Activated T-cell treated with anti-CD3 and anti-CD28 coated beads, Interleukin-2, amount 50 U/mL, for 72 hours (primary cell): ENCODE results near the gene JAK2. TPM values are rescaled to one million over a fixed set of nuclear protein-coding genes. Genes with fewer than 3 reads are reported as not detected.
"Not testable (repeated sequence)": the region's sequence is repeated elsewhere in the genome, so short reads cannot be mapped to it uniquely, and the experiment has no call there.

Experiments
- ATAC-seq, 2 donors: fragments of 150-1000 bp; cut with Tn5 transposase; replicated peaks in 1 of 2; 2 replicates each; pipeline ENCODE4 v1.10.0; 2021; ENCODE audit warnings: moderate library complexity in 2 of 2, mild to moderate bottlenecking in 1 of 2
- DNase-seq, 2 donors: peaks; one replicate each; pipeline ENCODE4 v3.0.0; 2021 to 2022; ENCODE audit warnings: mixed read lengths in 1 of 2
- H3K27ac Mint-ChIP-seq: one replicate; pipeline ENCODE4 v1.8.0; 2022; ENCODE audit warnings: mild to moderate bottlenecking, moderate library complexity, mixed read lengths
- H3K27me3 Mint-ChIP-seq: one replicate; pipeline ENCODE4 v1.8.0; 2022; ENCODE audit warnings: low read depth, mixed read lengths
- H3K36me3 Mint-ChIP-seq, 2 donors: one replicate each; pipeline ENCODE4 v1.8.0; 2022; ENCODE audit warnings: mixed read lengths in 2 of 2, mild to moderate bottlenecking in 1 of 2; ENCODE audit not compliant: insufficient read depth in 2 of 2
- H3K4me1 Mint-ChIP-seq: one replicate; pipeline ENCODE4 v1.8.0; 2022; ENCODE audit warnings: low read depth, mixed read lengths
- H3K4me3 Mint-ChIP-seq, 2 donors: one replicate each; pipeline ENCODE4 v1.8.0; 2022; ENCODE audit warnings: mild to moderate bottlenecking in 2 of 2, mixed read lengths in 2 of 2, moderate library complexity in 2 of 2
- H3K9me3 Mint-ChIP-seq, 2 donors: one replicate each; pipeline ENCODE4 v1.8.0; 2022; ENCODE audit warnings: mixed read lengths in 2 of 2
- total RNA-seq, 2 donors: library from RNA; stranded (reverse); gene quantifications; one replicate each; pipeline ENCODE4 v1.2.3, GENCODE V29; 2022

Gene JAK2
- total RNA-seq, 2 donors from 2014 or later: 30.3 to 31.9 TPM

DNA sequence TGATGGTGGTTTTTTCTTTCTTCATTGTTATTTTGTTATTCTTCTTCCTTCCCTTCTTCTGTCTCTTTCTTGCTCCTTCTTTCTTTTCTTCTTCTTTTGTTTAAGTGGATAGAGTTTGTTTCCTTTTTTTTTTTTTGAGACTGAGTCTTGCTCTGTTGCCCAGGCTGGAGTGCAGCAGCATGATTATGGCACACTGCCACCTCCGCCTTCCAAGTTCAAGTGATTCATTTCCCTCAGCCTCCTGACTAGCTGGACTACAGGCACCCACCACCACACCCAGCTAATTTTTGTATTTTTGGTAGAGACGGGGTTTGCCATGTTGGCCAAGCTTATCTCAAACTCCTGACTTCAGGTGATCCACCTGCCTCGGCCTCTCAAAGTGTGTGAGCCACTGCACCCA, 40.3 kb downstream of the JAK2 start:
- H3K4me1 Mint-ChIP-seq: peaks cover 6% of the 10 kb centered on the region
- H3K36me3 Mint-ChIP-seq: peaks cover 20 to 48% of the 10 kb centered on the region in 2 donors
- ATAC-seq: no peak
- no peak overlapping the region for H3K4me3 Mint-ChIP-seq
- no peaks in the 10 kb centered on the region for H3K27me3 Mint-ChIP-seq
- no peak for DNase-seq
- H3K27ac Mint-ChIP-seq: peak overlapping the region; percentile 32
- peaks cover 0 to 4% of the 10 kb centered on the region in 2 donors for H3K9me3 Mint-ChIP-seq

DNA sequence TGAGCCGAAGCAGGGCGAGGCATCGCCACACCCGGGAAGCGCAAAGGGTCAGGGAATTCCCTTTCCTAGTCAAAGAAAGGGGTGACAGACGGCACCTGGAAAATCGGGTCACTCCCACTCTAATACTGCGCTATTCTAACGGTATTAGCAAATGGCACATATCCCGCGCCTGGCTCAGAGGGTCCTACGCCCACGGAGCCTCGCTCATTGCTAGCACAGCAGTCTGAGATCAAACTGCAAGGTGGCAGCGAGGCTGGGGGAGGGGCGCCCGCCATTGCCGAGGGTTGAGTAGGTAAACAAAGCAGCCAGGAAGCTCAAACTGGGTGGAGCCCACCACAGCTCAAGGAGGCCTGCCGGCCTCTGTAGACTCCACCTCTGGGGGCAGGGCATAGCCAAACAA, 46.9 kb downstream of the JAK2 start:
- peaks cover 20 to 50% of the 10 kb centered on the region in 2 donors for H3K36me3 Mint-ChIP-seq
- H3K4me1 Mint-ChIP-seq, ATAC-seq, DNase-seq, H3K27me3 Mint-ChIP-seq, H3K4me3 Mint-ChIP-seq, H3K27ac Mint-ChIP-seq: not testable (repeated sequence)
- H3K9me3 Mint-ChIP-seq: peaks cover 11 to 12% of the 10 kb centered on the region in 2 donors

DNA sequence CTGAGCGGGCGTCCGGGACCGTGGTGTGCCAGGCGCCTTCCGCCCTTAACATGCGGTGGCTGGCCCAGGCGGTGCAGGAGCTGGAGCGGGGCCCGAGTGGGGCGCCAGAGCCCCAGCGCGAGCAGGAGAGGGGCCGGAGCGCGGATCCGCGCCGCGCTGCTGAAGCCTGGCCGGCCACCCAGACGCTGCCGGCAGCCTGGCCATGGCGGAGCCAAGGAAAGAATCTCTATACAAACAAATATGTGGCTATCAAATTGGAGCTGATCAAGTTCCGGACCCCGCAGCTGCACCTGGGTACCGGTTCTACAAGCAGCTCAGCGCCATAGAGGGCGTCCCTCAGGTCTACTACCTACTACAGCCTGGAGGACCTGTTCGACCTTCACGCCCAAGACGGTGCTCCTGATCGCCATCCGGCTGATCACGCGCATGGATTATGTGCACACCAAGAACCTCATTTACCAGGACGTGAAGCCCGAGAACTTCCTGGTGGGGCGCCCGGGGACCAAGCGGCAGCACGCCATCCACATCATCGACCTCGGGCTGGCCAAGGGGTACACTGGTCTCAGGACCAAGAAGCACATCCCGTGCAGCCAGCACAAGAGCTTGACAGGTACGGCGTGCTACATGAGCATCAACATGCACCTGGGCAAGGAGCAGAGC, 55.8 kb downstream of the JAK2 start:
- no peak overlapping the region for H3K27ac Mint-ChIP-seq
- H3K36me3 Mint-ChIP-seq: peaks cover 7 to 28% of the 10 kb centered on the region in 2 donors
- ATAC-seq (no peak), DNase-seq (no peak)
- H3K4me1 Mint-ChIP-seq: no peaks in the 10 kb centered on the region
- no peak overlapping the region for H3K4me3 Mint-ChIP-seq
- no peaks in the 10 kb centered on the region for H3K9me3 Mint-ChIP-seq
- H3K27me3 Mint-ChIP-seq: no peaks in the 10 kb centered on the region

DNA sequence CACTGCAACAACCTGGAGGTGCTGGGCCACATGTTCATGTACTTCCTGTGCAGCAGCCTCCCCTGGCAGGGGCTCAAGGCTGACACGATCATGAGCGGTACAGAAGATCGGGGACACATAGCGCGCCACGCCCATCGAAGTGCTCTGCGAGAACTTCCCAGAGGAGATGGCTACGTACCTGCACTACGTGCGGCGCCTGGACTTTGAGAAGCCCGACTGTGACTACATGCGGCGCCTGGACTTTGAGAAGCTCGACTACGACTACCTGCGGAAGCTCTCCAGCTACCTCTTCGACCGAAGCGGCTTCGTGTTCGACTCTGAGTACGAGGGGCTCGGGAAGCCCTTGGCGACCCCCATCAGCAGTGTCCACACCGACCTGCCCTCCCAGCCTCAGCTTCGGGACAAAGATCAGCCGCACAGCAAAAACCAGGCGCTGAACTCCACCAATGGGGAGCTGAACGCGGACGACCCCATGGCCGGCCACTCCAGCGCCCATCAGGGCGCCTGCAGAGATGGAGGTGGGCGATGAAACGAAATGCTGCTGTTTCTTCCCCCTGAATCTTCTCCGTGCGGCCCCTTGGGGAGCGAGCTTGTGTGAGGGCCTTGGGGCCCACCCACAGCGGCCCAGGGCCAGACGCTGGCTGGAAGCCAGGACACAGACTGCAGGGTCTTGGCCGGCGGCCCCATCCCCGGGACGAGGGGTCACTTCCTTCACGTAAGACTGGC, 56.5 kb downstream of the JAK2 start:
- no peak overlapping the region for H3K4me3 Mint-ChIP-seq
- ATAC-seq: no peak
- H3K27me3 Mint-ChIP-seq: no peaks in the 10 kb centered on the region
- no peak overlapping the region for H3K27ac Mint-ChIP-seq
- DNase-seq: no peak
- H3K9me3 Mint-ChIP-seq: no peaks in the 10 kb centered on the region
- H3K4me1 Mint-ChIP-seq: no peaks in the 10 kb centered on the region
- peaks cover 7 to 27% of the 10 kb centered on the region in 2 donors for H3K36me3 Mint-ChIP-seq

DNA sequence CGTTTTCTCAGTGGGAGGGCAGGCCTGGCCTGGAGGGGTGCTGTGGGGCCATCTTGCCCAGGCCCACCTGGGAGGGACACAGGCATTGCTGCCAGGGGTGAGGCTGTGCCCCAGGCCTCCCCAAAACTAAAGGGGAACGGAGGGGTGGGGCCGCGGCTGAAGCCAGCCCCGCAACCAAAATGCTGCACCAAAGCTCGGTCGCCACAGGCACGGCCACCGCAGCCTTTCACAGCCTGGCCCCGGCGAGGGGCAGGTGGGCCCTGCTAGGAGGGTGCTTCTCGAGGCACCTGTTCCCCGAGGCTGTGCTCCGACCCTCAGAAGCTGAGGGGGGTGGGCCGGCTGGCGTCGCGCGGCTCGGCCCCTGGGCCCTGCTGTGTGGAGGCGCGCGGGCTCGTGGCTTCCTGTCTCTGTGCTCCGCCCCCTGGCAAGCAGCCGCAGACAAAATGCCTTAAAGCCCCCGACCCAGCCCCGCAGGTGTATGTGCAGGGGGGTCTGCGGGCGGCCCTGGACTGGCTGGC, 57.6 kb downstream of the JAK2 start:
- Mint-ChIP-seq H3K27ac (no peak overlapping the region), H3K27me3 (no peaks in the 10 kb centered on the region), H3K4me1 (no peaks in the 10 kb centered on the region), H3K36me3 (peaks cover 6 to 26% of the 10 kb centered on the region in 2 donors), H3K4me3 (no peak overlapping the region), H3K9me3 (no peaks in the 10 kb centered on the region)
- ATAC-seq: no peak
- no peak for DNase-seq

DNA sequence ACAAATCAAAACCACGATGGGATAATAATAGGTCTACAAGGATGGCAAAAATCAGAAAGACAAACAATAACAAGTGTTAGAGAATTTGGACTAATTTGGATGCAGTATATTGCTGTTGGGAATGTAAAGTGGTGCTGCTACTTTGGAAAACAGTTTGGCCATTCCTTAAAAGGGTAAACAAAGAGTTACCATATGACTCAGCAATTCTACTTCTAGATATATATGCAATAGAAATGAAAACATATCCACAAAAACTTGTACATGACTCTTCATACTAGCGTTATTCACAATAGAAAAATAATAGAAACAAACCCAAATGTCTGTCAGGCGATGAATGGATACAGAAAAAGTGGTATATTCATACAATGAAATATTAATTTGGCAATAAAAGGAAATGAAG, 58.3 kb downstream of the JAK2 start:
- no peaks in the 10 kb centered on the region for H3K27me3 Mint-ChIP-seq
- DNase-seq (no peak), ATAC-seq (no peak)
- H3K4me1 Mint-ChIP-seq: no peaks in the 10 kb centered on the region
- peaks cover 6 to 24% of the 10 kb centered on the region in 2 donors for H3K36me3 Mint-ChIP-seq
- no peak overlapping the region for H3K27ac Mint-ChIP-seq
- H3K9me3 Mint-ChIP-seq: no peaks in the 10 kb centered on the region
- H3K4me3 Mint-ChIP-seq: no peak overlapping the region

DNA sequence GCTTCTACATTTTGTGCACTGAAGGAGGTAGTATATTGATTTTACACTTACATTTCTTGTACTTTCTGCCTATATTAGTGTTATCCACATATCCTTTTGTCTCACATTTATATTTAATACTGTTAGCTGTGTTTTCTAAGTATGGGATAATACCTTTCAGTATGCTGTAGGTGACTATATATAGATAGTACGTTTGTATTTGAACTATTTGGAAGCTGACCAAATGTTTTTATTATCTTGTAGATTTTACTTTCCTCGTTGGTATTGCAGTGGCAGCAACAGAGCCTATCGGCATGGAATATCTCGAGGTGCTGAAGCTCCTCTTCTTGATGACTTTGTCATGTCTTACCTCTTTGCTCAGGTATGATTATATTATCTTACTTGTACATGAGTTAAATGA, 59.1 kb downstream of the JAK2 start:
- no peak for ATAC-seq
- H3K27me3 Mint-ChIP-seq: no peaks in the 10 kb centered on the region

DNA sequence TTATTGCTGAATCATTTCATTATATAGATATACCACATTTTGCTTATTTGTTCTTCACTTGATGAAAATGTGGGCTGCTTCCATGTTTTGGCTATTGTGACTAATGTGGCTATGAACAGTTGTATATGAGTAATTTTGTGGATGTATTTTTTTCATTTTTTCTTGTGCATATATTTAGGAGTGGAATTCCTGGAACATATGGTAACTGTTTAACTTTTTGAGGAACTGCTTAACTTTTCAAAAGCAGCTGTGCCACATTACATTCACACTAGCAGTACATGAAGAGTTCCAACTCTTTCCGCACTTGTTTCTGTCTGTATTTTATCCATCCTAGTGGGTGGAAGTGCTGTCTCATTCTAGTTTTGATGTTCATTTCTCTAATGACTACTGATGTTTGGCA, 67.8 kb downstream of the JAK2 start:
- Mint-ChIP-seq H3K9me3 (no peaks in the 10 kb centered on the region), H3K27ac (no peak overlapping the region), H3K27me3 (no peaks in the 10 kb centered on the region), H3K36me3 (peaks cover 6 to 28% of the 10 kb centered on the region in 2 donors), H3K4me1 (no peaks in the 10 kb centered on the region), H3K4me3 (no peak overlapping the region)
- ATAC-seq: no peak
- DNase-seq: no peak

More for the DNA sequence above, 59.1 kb downstream of the JAK2 start:
- Mint-ChIP-seq H3K27ac (no peak overlapping the region), H3K36me3 (peaks cover 6 to 24% of the 10 kb centered on the region in 2 donors), H3K4me1 (no peaks in the 10 kb centered on the region), H3K4me3 (no peak overlapping the region), H3K9me3 (no peaks in the 10 kb centered on the region)
- no peak for DNase-seq

DNA sequence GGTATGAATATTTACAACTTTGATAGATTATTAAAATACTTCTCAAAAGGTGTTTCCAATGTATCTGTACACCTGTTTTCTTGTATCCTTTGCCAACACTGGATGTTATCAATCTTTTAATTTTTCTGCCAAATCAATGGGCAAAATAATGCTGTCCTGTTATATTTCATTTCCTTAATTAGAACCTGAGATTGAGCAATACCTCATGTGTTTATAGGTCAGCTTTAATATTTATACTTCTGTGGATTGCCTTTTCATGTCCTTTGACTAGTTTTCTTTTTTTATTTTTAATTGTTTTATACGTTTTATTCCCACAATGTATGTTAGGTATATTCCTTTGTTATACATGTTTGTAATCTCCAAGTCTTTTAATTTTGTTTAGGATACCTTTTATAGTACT, 77.6 kb downstream of the JAK2 start:
- Mint-ChIP-seq H3K36me3 (peaks cover 2 to 10% of the 10 kb centered on the region in 2 donors), H3K9me3 (no peaks in the 10 kb centered on the region), H3K4me1 (peaks cover 15% of the 10 kb centered on the region), H3K27ac (no peak overlapping the region), H3K27me3 (no peaks in the 10 kb centered on the region), H3K4me3 (no peak overlapping the region)
- DNase-seq (no peak), ATAC-seq (no peak)

DNA sequence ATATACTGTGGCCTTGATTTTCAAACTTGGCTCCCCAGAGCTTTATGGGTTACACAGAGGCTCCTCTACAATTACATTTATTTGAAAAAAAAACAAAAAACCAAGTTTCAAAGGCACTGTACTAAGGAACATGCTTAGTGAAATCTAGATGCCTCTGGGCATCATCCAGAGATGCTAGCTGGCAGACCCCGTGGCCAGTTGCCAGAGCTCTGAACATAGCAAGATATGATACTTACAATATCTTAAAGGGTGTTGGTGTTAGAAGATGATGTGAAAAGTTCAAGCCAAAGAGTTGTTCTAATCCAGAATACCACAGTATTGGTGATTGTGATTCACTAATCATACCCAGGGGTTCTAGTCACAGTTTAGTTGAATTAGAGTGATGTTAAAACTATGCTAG, 87.8 kb downstream of the JAK2 start:
- ATAC-seq: no peak
- Mint-ChIP-seq H3K4me3 (no peak overlapping the region), H3K27ac (no peak overlapping the region), H3K36me3 (peaks cover 13 to 14% of the 10 kb centered on the region in 2 donors), H3K9me3 (no peaks in the 10 kb centered on the region), H3K4me1 (peaks cover 9% of the 10 kb centered on the region), H3K27me3 (no peaks in the 10 kb centered on the region)
- DNase-seq: no peak

DNA sequence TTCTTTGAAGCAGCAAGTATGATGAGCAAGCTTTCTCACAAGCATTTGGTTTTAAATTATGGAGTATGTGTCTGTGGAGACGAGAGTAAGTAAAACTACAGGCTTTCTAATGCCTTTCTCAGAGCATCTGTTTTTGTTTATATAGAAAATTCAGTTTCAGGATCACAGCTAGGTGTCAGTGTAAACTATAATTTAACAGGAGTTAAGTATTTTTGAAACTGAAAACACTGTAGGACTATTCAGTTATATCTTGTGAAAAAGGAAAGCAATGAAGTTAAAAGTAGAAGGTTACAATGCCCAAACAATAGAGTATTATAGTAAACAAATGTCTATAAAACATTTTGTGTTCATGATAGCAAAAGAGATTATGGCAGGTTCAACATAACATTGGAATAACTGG, 88.6 kb downstream of the JAK2 start:
- peaks cover 9% of the 10 kb centered on the region for H3K4me1 Mint-ChIP-seq
- DNase-seq (no peak), ATAC-seq (no peak)
- H3K9me3 Mint-ChIP-seq: no peaks in the 10 kb centered on the region
- H3K4me3 Mint-ChIP-seq: no peak overlapping the region
- no peak overlapping the region for H3K27ac Mint-ChIP-seq
- H3K27me3 Mint-ChIP-seq: no peaks in the 10 kb centered on the region
- peaks cover 15 to 16% of the 10 kb centered on the region in 2 donors for H3K36me3 Mint-ChIP-seq

DNA sequence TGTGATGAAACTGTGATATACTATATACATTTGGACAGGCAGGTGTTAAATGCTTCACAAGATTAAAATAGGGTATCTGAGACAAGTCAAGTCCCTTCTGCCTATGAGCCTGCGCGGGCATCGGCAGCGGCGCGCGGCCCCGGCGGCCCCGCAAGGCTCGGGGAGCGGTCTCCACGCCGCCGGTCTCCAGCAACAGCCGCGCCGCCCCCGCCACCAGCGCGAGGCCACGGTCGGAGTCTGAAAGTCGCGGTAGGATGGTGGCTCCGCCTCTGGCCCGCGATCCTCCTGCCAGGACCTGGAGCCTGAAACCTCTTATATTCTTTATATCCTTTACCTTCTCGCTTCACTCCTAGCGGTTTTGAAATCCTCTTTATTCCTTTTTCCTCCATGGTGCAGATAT, 100.9 kb downstream of the JAK2 start:
- H3K27me3 Mint-ChIP-seq: no peaks in the 10 kb centered on the region
- no peaks in the 10 kb centered on the region for H3K4me1 Mint-ChIP-seq
- peaks cover 0 to 4% of the 10 kb centered on the region in 2 donors for H3K9me3 Mint-ChIP-seq
- no peak overlapping the region for H3K4me3 Mint-ChIP-seq
- peaks cover 20 to 37% of the 10 kb centered on the region in 2 donors for H3K36me3 Mint-ChIP-seq
- no peak for DNase-seq
- no peak overlapping the region for H3K27ac Mint-ChIP-seq
- no peak for ATAC-seq

DNA sequence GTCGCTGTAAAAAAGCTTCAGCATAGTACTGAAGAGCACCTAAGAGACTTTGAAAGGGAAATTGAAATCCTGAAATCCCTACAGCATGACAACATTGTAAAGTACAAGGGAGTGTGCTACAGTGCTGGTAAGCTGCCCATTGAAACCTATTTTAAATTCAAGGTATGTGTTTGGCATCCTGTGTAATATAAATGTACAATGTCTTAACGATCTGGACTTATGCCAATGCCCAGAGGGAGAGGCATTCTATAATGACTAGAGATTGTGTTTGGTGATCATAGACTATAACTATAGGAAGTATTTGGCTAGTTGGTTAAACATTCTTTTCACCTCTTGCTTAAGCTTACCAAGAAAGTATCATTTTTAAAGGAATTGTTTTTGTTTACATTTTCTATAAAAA, 104.7 kb downstream of the JAK2 start:
- peaks cover 16 to 25% of the 10 kb centered on the region in 2 donors for H3K36me3 Mint-ChIP-seq
- no peak for ATAC-seq
- no peak for DNase-seq
- H3K4me3 Mint-ChIP-seq: no peak overlapping the region
- H3K27me3 Mint-ChIP-seq: no peaks in the 10 kb centered on the region
- no peaks in the 10 kb centered on the region for H3K4me1 Mint-ChIP-seq
- H3K27ac Mint-ChIP-seq: no peak overlapping the region
- H3K9me3 Mint-ChIP-seq: peaks cover 0 to 4% of the 10 kb centered on the region in 2 donors
